ENCODE measurements around the gene SNRPF.
"Not testable (repeated sequence)": the region's sequence is repeated elsewhere in the genome, so short reads cannot be mapped to it uniquely, and the experiment has no call there.

Gene SNRPF

DNA sequence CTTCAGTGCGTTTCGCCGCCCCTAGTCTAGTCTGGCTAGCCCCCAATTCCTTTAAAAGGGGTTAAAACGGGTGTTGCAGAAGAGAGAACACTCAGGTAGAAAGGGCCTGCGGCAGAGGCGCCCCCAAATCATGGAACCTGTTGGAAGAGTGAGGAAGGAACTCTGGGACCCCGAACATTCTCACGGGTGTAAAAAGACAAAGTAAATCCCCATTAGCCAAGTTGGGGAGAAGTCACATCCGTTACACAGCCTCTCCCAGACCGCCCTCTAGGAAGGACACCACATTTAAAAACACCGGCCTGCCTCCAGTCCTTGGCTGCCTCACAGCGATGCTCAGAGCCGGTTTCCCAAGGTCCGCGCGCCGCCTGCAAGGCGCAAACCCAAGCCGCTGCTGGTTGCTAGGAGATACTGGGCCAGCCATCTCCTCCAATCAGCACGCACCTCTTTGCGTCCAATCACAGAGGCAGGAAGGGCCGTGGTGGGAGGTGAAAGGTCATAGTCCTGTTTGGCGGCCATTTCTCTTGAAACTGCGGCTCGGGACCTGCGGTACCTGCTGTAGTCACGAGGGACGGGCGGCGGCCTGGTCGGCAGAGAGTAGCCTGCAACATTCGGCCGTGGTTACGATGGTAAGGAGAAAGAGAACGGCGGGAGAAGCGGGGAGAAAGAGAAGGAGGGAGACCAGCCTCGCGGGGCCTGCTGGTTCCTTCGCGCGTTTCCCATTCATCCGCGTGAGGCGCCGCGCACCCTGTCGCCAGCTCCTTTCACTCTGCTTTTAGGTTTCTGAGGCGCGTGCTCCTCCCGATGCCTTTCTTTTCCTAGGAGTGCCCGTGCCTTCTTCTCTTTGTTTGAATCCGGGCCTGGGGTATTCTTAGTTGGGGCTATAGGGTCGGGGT is at the start of gene SNRPF:
Gene SNRPF (plus strand): TSS at position 502 of the 893 bp plus-strand sequence. CDS start 122 bp downstream, at position 624.
- DNase-seq (ENCODE audit: low read depth in 2 of 2), result peak; percentile 84 to 92

DNA sequence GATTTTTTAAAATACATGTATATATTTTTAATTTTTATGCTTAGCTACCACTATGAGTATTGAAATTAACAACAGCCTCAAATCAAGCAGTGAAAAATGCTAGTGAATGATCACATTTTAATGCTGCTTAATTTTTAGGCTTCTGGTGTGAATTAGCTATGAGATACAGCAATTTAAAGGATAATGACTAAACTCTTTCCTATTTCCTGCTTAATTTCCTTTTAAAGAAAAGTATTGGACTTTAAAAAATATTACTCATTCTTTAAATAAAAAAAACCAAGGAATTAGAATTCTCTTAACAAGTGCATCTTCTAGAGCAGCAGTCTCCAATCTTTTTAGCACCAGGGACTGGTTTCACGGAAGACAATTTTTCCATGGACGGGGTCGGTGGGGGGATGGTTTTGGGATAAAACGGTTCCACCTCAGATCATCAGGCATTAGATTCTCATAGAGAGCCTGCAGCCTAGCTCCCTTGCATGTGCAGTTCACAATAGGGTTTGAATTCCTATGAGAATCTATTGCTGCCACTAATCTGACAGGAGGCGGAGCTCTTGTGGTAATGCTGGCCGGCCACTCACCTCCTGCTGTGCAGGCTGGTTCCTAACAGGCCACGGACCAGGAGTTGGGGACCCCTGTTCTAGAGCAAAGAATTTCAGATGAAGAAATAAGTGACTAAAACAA is 49.6 kb upstream of the SNRPF start:
- DNase-seq (ENCODE audit: low read depth in 2 of 2), result no peak

DNA sequence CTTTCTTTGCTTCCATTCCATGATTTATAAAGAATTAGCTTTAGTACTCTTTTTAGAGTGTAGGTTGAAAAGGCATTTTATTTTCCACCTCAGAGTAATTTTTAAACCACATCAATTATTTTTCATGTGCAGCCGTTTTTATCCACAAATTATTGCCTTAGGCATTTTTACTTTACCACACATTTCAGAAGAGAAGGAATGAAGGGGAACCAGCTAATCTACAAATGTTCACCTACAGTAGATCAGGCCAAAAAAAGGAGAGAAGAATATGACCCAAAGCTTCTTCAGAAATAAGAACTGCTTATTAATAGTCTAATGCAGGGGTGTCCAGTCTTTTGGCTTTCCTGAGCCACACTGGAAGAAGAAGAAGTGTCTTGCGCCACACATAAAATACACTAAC is 48.3 kb upstream of the SNRPF start:
- DNase-seq (ENCODE audit: low read depth in 2 of 2), result no peak

DNA sequence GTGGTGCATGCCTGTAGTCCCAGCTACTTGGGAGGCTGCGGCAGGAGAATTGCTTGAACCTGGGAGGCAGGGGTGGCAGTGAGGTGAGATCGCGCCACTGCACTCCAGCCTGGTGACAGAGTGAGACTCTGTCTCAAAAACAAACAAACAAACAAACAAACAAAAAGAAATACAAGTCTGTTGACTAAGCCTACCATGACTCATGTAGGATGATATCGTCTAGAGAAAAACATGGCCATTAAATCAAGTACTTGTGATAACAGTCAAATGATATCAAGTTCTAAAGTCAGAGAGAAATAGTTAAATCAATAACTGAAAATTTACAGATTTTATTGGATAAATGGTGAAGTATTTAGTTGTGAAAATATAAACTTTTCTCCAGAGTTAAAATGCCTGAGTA is 46.6 kb upstream of the SNRPF start:
- DNase-seq (ENCODE audit: low read depth in 2 of 2), result not testable (repeated sequence)

DNA sequence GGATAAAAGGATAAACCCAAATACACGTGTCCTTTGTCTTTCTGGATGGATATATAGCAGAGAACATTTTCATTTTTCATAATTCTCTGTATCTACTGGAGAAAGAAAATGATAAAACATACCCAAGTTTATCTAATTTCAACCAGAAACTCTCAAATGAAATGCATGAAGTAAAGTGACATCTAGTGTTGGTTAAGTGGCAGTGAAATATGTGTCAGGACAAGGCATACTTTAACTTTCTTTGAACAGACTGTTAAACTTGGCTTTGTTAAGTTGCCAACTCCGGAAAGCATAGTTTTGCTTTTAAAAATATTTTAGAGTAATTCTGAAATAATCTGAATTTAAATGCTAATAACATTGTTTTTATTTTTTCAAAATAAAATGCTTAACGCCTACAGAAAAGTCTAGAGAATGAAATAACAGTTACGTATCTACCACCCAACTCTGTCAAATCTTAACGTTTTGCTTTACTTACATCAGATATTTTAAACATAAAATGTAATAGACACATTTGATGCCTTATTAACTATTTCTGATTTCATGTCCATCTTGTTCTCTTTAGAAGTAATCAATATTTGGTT is 43.0 kb upstream of the SNRPF start:
- no peak for DNase-seq (ENCODE audit: low read depth in 2 of 2)

DNA sequence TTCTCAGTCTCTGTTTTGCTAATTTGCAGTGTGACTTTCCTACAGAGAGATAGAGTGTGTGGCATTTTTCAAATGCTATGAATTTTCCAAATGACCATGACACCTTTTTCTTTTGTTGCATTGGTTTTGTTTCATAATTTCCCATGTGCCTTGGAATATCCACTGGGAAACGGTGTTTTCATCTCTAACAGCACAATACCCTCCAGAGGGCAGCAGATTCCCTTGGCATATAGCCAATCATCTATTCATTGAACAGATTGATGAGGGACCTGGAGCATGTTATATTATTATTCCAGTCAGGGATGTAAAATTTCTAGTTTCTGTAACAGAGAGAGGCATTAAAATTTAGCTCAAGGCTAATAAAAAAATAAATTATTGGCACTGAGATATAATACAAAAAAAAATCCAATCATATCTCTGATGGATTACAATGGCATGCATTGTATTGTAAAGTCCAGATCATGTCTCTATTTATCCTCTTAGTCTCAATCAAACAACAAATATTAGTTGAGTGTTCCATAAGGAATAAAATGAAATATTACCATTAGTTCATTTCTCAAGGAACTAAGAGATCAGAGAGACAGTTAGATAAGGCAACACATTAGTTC is 38.6 kb upstream of the SNRPF start:
- no peak for DNase-seq (ENCODE audit: low read depth in 2 of 2)

DNA sequence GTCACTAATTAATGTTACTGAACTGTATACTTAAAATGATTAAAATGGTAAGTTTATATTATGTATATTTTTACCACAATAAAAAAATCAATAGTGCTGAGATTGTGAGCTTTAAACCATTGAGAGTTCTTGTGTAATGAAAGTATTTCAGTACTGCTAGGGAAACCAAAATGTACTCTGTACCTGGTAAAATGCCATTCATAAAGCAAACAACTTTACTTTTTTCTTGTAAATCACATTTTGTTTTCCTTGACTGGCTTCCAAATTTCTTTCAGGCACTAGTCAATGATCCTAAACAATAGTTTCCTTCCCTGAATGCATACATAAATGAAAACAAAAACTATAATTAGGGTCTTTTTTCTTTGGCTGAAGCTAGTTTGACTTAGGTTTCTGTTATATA is 29.4 kb upstream of the SNRPF start:
- no peak for DNase-seq (ENCODE audit: low read depth in 2 of 2)

DNA sequence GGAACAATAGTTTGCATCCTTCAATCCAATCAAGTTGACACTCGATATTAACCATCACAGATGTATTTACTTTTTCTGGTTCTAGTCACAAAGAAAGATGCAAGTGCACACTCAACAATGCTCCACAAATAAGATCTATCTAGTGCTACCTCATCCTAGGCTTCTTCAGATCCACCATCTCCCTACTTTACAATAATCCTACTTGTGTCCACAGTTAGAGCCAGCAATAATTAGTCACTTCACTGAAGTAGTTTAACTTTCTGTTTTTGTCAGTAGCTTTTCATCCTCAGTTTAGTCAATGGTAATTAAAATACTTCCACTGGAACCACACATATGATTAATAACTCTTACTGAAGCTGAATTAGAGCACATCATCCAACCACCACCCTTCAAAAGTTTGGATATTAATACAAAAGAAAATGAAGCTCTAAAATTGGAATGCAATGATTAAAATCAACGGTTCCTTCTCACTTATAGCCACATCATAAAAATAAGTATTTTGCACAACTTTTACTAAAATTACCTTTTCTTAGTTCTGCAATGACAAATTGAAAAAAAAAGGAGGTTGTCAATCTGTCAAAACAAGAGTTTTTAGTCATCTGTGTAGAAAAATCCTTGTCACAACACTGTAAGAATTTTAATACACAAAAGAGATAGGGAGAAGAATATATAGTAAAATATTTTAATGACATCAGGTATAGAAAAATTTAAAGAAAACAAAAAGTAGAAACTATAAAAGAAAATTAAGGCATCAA is 28.2 kb upstream of the SNRPF start:
- no peak for DNase-seq (ENCODE audit: low read depth in 2 of 2)

DNA sequence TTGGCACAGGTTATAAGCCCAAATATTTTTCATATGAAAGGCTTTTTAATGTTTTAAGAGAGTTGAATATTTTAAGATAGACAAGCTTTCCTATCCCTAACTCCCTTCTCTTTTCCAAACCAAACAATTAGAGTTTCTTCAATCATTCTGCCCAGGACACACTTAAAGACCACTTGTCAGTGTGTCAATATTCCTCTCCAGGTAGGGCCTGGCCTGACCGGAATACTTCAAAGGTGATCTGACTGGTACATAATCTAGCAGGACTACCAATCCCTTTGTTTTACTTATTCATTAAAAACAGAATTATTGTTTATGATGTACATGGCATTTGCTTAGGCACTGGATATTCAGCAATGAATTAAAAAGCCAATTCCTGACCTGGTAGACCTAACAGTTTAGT is 24.2 kb upstream of the SNRPF start:
- no peak for DNase-seq (ENCODE audit: low read depth in 2 of 2)

DNA sequence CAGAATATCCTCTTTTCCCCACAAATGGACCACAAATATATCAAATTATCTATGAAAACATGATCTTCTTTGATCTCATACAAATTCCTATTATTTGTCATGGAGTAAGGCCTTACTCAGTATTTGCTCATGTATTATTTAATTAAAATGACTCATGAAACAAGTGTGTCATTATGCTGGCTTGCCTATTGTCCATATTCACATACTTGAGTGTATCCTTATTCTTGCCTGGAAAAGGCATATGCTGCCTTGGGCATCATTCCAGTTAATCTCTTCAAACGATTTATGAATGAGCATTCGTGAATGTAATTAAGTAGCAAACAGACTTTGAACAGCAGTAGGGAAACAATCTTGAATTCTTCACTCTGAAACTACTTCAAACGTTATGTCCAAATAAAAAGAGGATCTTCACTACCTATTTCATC is 22.6 kb upstream of the SNRPF start:
- DNase-seq (ENCODE audit: low read depth in 2 of 2), result no peak

DNA sequence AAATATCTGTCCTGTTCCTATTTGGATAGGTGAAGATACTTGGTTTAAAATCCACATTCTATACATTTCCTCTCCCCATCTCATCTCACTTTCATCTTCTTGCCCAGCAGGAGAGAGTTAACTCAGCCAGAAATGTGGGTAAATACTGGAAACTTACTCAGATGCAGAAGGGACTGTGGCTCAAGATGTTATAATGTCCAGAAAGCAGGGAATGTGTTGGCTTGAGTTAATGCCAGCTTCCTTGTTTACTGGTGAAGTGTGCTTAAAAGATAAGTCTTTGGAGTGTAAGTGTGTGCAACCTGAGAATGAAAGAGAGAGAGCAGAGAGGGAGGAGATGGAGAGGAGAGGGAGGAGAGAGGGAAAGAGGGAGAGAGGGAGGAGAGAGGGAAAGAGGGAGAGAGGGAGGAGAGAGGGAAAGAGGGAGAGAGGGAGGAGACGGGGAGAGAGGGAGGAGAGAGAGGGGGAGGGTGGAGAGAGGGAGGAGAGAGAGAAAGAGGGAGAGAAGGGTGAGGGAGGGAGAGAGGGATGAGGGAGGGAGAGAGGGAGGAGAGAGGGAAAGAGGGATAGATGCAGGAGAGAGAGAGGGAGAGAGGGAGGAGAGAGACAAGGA is 22.0 kb upstream of the SNRPF start:
- DNase-seq (ENCODE audit: low read depth in 2 of 2), result no peak

DNA sequence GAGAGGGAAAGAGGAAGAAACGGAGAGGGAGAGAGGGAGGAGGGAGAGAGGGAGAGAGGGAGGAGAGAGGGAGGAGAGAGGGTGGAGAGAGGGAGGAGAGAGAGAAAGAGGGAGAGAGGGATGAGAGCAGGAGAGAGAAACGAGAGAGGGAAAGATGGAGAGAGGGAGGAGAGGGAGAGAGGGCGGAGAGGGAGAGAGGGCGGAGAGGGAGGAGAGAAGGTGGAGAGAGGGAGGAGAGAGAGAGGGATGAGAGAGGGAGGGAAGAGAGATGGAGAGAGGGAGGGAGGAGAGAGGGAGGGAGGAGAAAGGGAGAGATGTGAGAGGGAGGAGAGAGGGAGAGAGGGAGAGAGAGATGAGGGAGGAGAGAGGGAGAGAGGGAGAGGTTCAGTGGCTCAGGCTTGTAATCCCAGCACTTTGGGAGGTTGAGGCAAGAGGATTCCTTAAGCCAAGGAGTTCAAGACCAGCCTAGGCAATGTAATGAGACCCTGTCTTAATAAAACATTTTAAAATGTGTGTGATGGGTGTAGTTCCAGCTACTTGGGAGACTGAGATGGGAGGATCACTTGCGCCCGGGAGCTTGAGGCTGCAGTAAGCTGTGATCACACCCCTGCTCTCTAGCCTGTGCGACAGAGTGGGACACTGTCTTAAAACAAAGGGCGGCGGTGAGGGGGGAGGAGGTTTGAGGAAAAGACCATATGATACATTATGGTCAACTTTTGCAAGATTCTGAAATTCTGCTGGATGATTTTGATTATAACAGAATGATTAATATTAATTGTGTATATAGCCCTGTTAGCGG is 21.3 kb upstream of the SNRPF start:
- no peak for DNase-seq (ENCODE audit: low read depth in 2 of 2)

DNA sequence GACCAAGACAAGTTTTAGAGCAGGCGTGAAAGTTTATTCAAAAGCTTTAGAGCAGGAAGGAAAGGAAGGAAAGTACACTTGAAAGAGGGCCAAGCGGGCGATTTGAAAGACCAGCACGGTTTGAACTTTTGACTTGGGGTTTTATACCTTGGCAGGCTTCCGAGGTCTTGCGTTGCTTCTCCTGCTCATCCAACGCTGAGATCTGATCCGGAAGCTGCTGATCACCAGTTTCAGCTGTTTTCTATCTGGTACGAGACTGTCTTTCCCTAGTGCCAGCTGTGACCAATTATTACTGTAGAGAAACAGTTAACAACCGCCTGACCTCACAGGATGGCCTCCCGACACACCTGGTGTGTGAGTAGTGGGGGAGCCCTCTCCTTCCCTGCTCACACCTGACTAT is 20.6 kb upstream of the SNRPF start:
- no peak for DNase-seq (ENCODE audit: low read depth in 2 of 2)

DNA sequence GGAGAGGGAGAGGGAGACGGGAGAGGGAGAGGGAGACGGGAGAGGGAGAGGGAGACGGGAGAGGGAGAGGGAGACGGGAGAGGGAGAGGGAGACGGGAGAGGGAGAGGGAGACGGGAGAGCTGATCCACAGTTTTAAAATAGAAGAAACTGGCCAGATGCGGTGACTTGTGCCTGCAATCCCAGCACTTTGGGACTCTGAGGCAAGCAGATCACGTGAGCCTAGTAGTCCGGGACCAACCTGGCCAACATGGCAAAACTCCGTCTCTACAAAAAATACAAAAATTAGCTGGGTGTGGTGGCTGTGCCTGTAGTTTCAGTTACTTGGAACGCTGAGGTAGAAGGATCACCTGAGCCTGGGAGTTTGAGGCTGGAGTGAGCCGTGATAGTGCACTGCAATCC is 16.3 kb upstream of the SNRPF start:
- not testable (repeated sequence) for DNase-seq (ENCODE audit: low read depth in 2 of 2)

DNA sequence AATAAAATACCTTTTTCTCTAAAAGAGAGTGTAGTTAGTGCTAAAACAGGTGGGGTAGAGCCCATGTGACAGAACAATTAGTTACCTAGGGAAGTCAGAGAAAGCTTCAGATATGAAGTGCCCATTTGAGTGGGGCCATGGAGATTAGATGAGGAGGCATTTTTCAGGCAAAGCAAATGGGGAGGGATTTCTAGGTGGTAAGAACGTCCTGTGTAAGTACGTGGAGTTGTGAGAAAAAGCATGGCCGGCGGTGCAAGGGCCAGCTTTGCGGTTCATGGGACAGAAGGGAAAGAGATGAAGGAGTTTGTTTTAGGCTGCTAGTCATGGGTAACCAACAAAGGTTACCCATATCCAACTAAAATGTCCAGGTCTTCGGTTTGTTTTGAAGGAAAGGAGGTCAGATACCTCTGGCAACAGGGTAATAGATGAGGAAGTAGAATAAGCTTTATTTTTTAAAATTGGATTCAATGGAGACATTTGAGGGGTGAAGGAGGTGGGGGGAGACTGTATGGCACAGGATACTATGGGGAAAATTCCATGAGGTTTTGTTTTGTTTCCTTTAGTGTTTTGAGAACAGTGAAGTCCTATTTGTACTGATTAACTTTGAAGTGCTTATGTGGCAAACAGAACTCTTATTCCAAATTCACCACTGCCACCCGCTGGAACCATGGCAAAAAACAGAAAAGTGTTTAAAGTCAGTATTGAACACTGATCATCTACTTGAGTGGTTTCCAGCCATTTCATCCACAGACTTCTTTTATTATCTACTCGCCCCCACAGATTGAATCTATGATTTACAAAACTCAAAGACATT is 10.0 kb upstream of the SNRPF start:
- no peak for DNase-seq (ENCODE audit: low read depth in 2 of 2)

DNA sequence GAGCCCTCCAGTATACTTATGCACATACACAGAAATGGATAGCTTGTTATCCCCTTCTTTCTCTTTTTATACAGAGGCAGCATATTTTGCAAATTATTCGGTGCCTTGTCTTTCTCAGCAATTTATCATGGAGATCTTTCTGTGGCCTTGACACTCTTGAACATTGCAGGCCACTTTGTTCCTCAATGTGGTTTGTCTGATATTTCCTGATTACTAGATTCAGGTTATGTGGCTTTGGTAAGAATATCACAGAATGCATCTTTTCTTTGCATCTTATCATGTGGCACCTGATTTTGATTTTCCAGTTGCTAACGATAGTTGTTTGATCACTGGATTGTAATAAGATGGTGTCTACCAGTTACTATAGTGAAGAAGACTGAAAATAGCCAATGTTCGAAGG is 7.1 kb upstream of the SNRPF start:
- no peak for DNase-seq (ENCODE audit: low read depth in 2 of 2)

DNA sequence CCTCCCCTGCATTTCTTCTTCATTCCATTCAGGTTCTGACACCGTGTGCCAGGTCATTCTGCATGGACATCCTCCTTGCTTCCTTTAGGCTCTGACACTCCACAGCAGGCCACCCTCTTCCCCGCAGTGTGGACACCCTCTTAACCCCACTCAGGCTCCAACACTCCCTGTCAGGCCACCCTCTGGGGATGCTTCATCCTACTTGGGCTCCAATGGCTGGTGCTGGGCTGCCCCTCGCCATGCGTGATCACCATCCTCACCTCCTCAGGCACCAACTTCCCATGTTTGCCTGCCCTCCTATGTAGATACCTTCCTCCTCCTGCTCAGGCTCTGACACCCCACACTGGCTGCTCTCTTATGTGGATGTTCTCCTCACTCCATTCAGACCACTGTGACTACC is 6.6 kb upstream of the SNRPF start:
- DNase-seq (ENCODE audit: low read depth in 2 of 2), result no peak

DNA sequence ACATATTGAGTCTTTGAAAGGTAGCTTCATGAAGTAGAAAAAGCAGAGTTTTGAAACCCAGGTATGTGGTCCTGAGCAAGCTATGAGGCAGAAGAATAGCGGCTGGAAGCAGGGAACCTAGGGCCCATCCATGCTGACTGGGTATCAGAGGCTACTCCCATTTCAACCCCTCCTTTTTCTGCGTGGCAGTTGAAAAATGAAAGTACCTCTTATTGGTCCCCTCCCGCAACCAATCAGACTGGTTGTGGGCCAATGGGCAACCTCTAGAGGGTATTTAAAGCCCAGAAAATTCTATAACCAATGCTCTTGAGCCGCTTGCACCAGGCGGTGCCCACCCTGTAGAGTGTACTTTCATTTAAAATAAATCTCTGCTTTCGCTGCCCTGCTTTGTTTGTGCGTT is 1.6 kb upstream of the SNRPF start:
- no peak for DNase-seq (ENCODE audit: low read depth in 2 of 2)

DNA sequence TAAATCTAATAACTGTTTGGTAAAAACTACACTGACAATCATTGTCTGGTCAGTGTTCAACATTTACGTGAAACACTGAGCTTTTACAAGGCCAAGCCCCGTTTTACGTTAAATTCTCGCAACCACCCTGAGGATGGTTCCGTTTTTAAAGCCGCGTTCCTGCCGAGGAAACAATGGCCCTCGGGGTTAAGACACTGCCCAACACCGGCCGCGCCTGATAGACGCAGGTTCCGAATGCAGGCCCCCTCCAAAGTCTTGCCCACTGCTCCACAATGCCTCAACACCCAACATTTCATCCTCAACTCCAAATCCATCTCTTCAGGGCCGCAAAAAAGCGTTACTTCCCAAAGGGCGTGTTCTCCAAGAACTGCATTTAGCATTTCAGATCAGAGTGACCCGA is 953 bp upstream of the SNRPF start:
- DNase-seq (ENCODE audit: low read depth in 2 of 2), result no peak
